Mammary epithelial cell (primary cell): ENCODE data around the gene FREM2.

Experiments
- EZH2 ChIP-seq: IDR thresholded peaks from 2 replicates; pipeline ENCODE4 v1.6.1; 2012; ENCODE audit warnings: low read length, inconsistent platforms, borderline replicate concordance
- TF ChIP-seq, protein P1 (sequence below), 2 donors: IDR thresholded peaks in 1 of 2; conservative IDR thresholded peaks in 1 of 2; 2 replicates each; pipeline ENCODE4 v1.5.1; 2011 to 2012; ENCODE audit warnings: inconsistent platforms in 2 of 2, low read length in 2 of 2, mild to moderate bottlenecking in 2 of 2, control low read depth in 1 of 2, low read depth in 1 of 2; ENCODE audit not compliant: insufficient read depth in 1 of 2; ENCODE audit errors: extremely low read depth in 1 of 2

DNA sequence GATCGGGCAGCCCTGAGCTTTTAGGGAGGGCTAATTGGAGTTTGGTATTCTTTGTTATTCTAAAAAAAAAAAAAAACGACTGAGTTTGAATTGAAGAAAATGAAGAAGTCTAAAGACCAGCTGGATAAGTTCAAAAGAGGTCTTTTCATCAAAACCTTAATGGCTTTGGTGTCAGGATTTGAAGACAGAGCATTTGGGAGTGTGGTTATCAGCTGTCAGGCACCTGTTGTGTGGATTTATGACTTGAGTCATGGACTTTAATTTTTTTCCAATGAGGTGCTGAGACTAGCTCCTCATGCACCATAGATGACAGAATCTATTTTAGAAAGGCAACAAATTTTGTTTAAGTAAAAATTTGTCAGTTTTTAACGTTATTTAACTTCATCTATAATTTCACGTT lies 72.5 kb downstream of the FREM2 start:
- no peak for TF ChIP-seq EZH2
- TF ChIP-seq, protein P1, sequence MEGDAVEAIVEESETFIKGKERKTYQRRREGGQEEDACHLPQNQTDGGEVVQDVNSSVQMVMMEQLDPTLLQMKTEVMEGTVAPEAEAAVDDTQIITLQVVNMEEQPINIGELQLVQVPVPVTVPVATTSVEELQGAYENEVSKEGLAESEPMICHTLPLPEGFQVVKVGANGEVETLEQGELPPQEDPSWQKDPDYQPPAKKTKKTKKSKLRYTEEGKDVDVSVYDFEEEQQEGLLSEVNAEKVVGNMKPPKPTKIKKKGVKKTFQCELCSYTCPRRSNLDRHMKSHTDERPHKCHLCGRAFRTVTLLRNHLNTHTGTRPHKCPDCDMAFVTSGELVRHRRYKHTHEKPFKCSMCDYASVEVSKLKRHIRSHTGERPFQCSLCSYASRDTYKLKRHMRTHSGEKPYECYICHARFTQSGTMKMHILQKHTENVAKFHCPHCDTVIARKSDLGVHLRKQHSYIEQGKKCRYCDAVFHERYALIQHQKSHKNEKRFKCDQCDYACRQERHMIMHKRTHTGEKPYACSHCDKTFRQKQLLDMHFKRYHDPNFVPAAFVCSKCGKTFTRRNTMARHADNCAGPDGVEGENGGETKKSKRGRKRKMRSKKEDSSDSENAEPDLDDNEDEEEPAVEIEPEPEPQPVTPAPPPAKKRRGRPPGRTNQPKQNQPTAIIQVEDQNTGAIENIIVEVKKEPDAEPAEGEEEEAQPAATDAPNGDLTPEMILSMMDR (conservative IDR thresholded peaks at IDR 0.05 in 1 of 2, IDR thresholded peaks at IDR 0.05 in 1 of 2; ENCODE audit: extremely low read depth in 1 of 2, insufficient read depth in 1 of 2, low read depth in 1 of 2, low read length in 2 of 2) = no peak
